NCI-H82 (cell line): ENCODE results near the gene BLNK.
"Not testable (repeated sequence)": the region's sequence is repeated elsewhere in the genome, so short reads cannot be mapped to it uniquely, and the experiment has no call there.

Experiments
- DNase-seq: peaks from one replicate; lab custom pipeline; 2025; lab: John Stamatoyannopoulos, UW

The BLNK gene

DNA sequence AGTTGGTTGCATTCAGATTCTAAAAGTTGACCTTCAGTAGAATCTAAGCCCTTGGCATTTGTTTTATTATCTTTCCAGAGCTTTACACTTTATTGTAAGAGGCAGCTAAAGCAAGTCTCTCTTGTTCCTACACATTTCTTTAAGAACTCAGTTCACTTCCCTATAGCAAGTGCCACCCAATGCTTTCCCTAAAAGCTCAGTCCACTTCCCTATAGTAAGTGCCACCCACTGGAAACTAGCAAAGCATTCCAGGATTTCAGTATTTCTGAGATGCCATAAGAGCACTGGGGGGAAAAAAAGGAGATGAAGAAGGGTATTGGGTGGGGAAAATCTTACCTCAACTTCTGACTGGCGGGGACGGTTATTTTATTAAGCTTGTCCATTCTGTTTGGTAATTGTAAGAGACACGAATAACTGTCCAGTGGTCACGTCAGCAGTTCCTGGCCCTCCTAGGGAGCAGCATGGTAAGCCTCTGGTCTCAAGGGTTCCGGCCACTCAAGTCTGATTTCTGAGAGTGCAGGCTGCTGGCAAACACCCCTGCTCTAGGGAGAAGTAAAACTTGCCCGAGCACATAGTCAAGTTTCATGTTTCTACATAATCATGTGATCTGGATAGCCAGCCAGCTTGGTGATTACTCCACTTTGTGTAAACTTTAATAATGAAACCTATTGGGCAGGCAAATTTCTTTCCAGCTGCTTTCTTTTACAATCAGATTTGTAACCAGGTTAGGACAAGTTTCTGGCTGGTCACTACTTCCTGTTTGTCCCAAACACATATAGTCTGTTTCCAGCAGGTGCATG is at the start of gene BLNK:
TSS of gene BLNK (minus strand) at position 554 of the 800 bp plus-strand sequence. CDS start at position 383, 171 bp downstream.
- DNase-seq = no peak

GRCh38 chr10:96319754-96320474 is 48.5 kb upstream of the BLNK start:
- peak; percentile 21 for DNase-seq

DNA sequence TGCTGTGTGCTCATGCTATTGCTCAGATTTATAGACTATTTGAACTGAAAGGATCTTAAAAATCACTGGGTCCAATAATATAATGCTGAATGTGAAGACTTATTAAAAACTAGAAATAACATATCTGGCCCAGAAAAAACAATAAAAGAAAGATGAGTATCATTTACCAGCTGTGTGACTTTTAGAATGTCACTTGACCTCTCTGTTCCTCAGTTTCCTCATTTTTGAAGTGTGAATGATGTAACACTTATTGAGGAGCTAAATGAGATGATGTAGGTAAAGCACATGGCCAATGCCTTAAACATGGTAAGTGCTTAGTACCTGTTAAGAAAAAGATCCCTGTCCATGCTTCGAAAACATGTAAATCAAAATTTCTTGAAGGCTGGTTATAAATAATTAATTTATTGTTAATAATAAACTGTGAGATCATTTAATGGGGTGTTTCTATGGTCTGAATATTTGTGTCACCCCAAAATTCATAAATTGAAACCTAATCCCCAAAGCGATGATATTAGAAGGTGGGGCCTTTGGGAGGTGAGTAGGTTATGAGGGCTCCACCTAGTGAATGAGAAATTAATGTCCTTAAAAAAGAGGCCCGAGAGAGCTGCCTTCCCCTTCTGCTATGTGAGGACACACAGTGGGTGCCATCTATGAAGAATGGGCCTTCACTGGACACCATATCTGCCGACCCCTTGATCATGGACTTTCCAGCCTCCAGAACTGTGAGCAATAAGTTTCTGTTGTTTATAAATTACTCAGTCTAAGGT is 45.9 kb upstream of the BLNK start:
- peak; percentile 6 for DNase-seq

DNA sequence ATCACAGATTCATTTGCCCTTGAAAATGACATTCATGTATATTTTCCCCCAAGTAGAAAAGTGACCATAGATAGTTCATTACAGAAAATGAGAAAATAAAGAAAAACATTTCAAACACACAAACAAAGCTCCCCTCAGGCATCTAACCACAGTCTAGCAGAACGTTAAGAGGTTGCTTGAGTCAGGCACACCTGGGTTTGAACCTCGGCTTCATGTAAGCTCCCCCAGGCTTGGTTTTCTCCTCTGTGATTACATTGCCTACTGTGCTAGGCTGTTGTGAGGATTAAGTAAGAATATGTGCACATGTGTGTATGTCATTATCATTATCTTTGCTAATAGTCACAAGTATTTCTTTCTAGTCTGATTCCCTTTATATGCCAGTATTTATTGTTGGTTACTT is 42.0 kb upstream of the BLNK start:
- no peak for DNase-seq

GRCh38 chr10:96311180-96311715 is 39.9 kb upstream of the BLNK start:
- no peak for DNase-seq

- DNase-seq = peak; percentile 88
Measured at GRCh38 chr10:96310321-96310669, 38.9 kb upstream of the BLNK start.

GRCh38 chr10:96309628-96310320 is 38.4 kb upstream of the BLNK start:
- peak; percentile 22 for DNase-seq

DNA sequence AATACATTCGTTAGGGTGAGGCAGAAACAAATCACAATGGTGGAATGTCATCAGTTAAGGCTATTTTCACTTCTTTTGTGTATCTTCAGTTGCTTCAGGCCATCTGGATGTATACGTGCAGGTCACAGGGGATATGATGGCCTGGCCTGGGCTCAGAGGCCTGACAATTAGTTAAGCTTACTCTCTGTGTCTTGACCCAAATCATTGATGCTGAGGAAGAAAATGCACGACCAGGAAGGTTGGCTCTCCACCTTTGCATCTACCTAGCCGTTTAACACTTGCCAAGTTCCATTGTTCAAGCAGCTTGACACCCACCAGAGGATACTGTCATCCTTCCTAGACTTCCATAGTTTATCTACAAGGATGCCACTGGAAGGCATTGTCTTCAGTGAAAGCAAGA is 37.5 kb upstream of the BLNK start:
- DNase-seq = not testable (repeated sequence)

- no peak for DNase-seq
Measured at GRCh38 chr10:96306516-96306915, 35.1 kb upstream of the BLNK start.

- DNase-seq = no peak
Measured at GRCh38 chr10:96305019-96305418, 33.6 kb upstream of the BLNK start.

GRCh38 chr10:96304230-96304629 is 32.9 kb upstream of the BLNK start, which contains the start of gene DNTT:
Gene DNTT (plus strand): TSS chr10:96304434. CDS start chr10:96304498, 64 bp downstream.
- DNase-seq = no peak

DNA sequence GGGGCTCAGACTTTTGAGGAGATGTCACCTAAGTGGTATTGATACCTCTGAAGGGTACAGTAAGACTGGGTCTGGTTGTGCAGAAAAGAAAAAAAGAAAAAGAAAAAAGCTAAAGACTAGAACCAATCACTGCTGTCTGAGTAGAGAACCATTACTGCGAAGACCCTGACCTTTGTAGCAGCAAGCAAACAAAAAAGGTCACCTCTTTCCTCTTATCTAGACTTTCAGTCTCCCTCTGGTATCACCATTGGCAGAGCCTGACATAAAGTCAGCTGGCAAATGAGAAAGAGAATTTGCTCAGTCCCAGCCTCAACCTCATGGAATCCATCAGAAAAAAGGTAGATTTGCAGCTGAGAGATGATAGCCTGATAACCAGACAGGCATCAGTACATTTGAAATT is 30.2 kb upstream of the BLNK start:
- DNase-seq = no peak

DNA sequence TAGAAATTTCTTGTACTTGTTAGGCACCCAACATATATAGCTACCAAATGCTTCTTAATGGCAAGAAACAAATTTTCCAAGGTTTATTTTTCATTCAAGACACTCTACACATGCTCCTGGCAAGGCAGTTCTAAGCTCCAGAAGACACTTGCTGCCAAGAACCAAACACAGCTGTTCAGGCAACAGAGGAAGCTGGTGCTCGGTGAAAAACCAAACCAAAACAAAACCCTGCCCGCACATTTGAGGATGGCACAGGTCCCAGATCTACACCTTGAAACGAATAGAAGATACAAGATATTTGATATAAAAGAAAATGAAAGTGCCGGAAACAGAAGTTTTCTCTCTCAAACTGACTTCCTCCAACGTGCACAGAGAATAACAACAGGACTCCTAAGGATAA is 28.0 kb upstream of the BLNK start:
- DNase-seq = no peak

GRCh38 chr10:96298362-96298761 is 27.0 kb upstream of the BLNK start:
- no peak for DNase-seq

DNA sequence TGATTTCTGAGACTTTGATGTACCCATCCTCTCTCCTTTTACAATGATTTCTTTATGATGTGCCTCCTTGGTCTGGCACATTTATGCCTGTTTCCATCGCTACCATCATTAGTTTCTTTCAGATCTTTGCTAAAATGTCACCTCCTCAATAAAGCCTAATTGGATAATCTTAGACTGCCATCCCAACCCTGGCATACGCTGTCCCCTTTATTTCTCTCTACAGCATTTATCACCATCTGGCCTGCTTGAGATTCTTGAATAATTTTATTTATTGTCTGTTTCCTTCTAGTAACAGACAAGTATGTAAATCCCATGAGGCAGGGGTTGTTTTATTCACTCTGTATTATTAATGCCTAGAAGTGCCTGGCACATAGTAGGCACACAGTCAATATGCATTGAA is 26.1 kb upstream of the BLNK start:
- peak; percentile 1 for DNase-seq

DNA sequence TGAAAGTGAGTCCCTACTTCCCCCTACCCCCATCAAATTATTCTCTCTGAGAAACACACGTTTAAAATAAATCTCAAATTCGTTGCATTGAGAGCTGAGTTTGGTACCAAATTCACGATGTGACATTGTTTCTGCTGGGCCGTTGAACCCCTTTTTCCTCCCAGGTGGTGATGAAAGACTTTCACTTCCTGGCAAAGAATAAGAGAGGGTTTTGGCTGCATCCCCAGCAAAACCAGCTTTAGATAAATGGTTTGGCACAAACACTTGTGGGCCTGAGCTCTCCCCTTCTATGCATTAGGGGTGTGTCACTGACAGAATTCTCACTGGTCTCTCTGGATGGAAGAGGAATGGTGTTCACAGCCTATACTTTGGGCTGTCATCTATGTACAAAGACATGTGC is 24.1 kb upstream of the BLNK start:
- no peak for DNase-seq

- DNase-seq = peak; percentile 53
Measured at GRCh38 chr10:96292971-96293920, 21.9 kb upstream of the BLNK start.

DNA sequence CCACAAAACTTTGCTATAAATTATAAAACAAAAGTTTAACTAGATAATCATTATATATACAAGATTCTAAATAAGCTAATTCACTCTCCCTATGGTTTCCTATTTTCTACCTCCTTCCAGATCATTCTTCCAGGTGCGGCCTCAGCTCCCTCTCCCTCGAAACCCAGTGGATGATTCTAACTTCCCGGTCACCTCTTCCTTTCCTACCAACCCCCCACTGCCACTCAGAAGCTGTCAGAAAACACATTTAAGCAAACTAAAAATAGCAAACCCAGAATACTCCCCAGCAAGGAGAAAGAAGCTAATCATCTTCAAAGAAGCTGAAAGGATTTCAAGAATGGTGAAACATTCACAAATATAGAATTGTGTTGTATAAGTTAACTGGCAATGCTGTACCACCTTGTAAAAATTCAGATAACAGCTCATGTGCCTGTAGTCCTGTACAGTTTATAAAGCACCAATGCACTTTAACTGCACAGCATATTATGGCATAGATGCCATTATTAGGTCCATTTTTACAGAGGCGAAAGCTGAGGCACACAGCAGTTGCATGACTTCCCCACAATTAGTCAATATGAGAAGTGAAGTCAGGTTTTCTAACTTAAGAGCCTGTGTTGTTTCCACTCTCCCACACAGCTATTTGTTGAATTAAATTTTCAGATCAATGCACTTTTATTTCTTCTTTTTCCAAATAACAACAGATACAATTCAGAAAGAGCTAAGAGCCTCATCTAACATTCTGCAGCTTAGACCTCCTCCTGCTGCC is 19.2 kb upstream of the BLNK start:
- DNase-seq = no peak

DNA sequence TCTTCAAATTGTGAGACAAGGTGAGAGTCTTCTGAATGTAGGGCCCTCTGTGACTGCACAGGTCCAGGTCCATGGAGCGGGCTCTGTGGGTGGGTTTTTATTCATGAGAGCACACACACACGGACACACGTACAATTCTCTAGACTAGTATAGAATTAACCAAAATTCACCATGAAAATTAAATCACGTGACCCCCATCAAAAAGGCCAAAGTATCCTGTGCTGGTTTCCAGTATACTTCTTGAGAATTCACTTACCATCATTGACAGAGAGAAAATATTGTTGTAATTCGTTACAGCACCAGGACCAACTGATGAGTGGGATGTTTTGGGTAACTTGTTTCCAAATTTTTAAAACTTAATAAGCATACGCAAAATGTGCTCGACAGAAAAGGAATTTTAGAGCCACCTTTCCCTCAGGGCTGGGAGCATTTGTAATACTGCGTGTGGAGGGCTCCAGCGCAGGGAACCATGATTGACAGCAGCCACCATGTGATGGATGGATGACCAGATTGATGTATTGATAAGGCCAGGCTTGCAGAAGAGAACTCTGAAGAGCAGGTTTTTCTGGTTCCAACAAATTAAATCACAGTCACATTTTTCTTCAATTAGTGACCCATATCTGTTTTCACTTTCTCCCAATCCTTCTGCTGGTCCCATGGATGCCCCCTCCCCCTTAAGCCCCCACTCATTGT is 18.0 kb upstream of the BLNK start:
- no peak for DNase-seq
